HPDE6-E6E7 (cell line): Measurements from ENCODE around the gene SEMA3B.
A peak's percentile ranks its signal among the peaks of the same experiment; 100 is the strongest.
"Not testable (repeated sequence)": the region's sequence is repeated elsewhere in the genome, so short reads cannot be mapped to it uniquely, and the experiment has no call there.

Source experiments
- DNase-seq: peaks from one replicate; pipeline ENCODE4 v3.0.0; 2011; ENCODE audit warnings: missing footprints; ENCODE audit errors: extremely low spot score

SEMA3B gene

DNA sequence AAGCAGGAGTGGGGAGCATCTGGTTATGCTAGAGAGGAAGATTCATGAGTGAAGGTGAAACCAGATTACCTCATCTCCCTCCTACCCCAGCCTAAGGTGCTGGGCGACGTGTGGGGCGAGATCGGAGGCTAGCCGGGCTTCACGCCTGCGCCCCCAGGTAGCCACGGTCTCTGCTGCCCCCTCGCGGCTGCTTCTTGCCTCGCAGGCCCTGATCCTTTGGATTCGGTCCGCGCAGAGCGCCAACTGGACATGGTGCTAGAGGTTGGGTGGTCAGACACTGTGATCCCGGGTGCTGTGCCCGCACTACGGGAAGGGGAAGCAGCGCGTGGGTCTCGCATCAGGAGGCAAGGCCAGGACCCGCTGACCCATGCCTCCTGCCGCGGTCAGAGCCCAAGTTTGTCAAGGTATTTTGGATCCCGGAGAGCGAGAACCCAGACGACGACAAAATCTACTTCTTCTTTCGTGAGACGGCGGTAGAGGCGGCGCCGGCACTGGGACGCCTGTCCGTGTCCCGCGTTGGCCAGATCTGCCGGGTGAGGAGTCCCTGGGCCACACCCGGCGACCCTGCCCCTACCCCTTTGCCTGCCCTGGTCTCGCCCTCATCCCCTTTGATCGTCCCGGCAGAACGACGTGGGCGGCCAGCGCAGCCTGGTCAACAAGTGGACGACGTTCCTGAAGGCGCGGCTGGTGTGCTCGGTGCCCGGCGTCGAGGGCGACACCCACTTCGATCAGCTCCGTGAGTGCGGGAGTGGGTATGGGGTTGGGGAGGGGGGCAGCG, 4.2 kb downstream of the SEMA3B start:
- DNase-seq = no peak

DNA sequence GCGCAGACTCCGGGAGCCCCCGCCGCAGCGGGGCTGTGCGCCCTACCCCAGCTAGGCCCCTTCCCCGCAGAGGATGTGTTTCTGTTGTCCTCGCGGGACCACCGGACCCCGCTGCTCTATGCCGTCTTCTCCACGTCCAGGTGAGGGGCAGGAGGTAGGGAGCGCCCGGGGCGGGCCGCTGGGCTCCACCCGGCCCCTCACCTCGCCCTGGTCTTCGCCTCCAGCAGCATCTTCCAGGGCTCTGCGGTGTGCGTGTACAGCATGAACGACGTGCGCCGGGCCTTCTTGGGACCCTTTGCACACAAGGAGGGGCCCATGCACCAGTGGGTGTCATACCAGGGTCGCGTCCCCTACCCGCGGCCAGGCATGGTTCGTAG, 4.7 kb downstream of the SEMA3B start:
- DNase-seq = no peak

DNA sequence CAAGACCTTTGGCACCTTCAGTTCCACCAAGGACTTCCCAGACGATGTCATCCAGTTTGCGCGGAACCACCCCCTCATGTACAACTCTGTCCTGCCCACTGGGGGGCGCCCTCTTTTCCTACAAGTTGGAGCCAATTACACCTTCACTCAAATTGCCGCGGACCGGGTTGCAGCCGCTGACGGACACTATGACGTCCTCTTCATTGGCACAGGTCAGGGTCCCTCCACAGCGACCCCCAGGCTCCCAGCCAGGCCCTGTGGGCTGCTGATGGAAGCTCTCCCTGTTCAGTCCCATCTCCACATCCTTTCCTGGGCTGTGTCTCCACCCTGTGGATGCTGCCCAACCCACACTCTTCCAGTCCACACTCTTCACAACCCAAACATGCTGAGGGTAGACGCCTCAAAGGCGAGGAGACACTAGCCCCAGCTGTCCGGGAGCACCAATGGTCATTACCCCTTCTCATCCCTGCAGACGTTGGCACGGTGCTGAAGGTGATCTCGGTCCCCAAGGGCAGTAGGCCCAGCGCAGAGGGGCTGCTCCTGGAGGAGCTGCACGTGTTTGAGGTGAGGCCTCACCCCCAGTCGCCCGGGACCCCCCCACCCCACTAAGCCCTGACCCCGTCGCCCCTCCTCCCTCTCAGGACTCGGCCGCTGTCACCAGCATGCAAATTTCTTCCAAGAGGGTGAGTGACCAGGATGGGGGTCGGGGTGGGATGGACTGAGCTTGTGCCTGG, 5.6 kb downstream of the SEMA3B start:
- DNase-seq = no peak

DNA sequence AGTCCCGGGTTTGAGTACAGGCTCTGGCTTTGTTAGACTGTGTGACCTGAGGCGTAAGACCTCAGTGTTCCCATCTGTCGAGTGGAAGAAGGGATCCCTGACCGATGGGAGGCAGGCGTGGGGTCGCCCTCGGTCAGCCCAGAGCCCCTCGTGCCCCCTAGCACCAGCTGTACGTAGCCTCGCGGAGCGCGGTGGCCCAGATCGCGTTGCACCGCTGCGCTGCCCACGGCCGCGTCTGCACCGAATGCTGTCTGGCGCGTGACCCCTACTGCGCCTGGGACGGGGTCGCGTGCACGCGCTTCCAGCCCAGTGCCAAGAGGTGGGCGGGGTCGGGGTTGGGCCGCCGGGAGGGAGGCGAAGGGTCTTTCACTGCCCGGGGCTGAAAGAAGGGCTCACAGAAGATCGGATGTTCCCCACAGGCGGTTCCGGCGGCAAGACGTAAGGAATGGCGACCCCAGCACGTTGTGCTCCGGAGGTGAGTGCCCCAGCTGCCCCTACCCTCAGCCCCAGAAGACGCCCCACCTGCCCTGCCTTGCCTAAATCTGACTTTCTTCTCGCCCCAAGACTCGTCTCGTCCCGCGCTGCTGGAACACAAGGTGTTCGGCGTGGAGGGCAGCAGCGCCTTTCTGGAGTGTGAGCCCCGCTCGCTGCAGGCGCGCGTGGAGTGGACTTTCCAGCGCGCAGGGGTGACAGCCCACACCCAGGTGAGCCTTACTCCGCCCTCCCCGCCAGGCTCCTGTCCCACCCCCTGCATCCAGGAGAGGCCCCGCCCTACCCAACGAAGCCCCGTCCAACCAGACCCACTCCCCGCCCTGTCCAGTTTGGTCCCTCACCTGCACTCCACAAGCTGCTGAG, 6.4 kb downstream of the SEMA3B start:
- DNase-seq = no peak

DNA sequence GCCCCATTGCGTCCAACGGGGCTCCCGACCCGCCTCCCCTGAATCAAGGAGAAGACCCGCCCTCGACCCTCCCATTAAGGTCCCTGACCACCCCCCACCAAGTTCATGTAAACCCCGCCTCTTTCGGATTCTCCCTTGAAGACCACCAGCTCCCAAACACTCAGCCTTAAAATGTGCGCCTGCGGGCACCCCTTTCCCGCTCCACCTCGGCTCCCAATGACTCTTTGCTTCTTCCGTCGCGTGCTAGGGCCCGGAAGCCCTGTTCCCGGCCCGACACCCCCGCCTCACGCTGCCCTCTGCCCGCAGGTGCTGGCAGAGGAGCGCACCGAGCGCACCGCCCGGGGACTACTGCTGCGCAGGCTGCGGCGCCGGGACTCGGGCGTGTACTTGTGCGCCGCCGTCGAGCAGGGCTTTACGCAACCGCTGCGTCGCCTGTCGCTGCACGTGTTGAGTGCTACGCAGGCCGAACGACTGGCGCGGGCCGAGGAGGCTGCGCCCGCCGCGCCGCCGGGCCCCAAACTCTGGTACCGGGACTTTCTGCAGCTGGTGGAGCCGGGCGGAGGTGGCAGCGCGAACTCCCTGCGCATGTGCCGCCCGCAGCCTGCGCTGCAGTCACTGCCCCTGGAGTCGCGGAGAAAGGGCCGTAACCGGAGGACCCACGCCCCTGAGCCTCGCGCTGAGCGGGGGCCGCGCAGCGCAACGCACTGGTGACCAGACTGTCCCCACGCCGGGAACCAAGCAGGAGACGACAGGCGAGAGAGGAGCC, 7.2 kb downstream of the SEMA3B start:
- DNase-seq = no peak

DNA sequence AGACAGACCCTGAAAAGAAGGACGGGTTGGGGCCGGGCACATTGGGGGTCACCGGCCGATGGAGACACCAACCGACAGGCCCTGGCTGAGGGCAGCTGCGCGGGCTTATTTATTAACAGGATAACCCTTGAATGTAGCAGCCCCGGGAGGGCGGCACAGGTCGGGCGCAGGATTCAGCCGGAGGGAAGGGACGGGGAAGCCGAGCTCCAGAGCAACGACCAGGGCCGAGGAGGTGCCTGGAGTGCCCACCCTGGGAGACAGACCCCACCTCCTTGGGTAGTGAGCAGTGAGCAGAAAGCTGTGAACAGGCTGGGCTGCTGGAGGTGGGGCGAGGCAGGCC, 7.8 kb downstream of the SEMA3B start:
- DNase-seq = no peak

DNA sequence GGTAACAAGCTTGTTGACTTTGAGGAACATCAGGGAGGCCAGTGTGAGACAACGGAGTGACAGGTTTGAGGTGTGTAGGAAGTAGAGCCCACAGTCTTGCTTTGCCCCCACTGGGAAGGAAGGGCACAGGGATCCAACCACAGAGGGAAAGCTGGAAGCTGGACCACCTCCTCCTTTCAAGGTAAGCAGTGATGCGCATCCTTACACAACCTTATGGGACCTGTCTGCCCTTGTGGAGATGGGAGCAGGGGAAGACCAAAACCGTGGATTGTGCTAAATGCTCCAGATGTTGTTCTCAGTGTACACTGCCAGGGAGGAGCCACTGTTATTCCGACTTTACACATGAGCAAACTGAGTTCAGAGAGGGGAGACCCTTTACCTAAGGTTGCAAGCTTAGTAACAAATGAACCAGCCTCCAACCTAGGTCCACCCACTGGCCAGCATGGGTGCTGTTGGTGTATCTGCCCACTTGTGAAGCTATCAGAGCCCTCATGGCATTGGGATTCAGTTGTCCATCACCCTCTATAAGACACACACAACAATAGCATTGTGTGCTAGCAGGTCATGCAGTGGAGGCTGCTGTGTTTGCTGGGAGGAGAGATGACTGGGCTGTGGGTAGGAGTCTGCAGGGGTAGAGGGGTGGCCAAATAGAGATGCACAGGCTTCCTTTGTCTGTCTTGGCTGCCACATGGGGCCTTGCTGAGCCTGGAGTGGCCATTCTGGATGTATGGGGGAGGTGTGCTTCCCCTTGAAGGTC, 9.4 kb downstream of the SEMA3B start:
- DNase-seq = no peak

DNA sequence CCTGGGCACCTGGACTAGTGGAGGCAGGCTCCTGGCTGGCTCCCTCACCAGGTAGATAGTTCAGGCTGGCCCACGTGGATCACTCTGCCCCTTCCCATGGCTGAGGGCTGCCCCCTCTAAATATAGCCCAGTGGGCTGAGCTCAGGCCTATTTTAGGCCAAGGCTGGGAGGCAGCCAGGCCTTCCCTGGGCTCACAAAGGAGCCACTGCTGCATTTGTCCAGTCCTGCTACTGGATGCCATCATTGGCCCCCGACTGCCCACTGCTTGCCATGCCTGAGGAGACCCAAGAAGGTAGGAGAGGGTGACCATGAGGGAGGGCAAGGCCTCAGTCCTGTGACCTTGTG, 9.9 kb downstream of the SEMA3B start, which contains the start of gene LSMEM2:
LSMEM2 (plus strand) TSS at position 208 of the 345 bp plus-strand sequence; CDS start at position 235, 27 bp downstream.
- DNase-seq = no peak

DNA sequence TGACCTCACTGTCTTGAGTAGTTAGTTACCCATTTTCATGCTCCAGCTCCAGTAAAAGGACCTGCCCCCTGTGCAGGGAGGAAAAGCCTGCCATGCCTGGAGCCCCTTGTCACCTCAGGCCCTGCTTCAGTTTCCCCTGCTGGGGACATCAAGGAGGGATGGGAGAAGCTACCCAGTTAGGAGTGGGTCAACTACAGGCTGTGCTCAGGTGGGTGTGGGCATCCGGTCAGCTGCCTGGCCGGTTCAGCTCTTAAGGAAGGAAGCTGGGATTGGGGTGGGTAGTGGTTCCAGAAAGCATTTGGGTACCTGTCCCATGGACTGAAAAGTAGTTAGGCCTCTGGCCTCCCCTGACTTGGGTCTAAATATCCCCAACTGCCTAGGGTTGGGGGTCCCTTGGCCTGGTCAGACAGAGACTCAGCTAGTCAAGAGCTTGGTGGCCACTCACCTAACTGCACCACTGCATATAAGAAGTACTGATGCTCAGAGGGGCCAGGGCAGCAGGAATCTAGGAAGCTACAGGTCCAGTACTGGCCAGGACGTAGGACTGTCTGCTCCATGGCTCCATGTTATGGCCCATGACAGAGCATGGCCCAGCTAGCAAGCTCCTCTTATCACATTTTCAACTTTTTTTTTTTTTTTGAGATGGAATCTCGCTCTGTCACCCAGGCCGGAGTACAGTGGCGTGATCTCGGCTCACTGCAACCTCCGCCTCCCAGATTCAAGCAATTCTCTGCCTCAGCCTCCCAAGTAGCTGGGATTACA, 10.5 kb downstream of the SEMA3B start:
- DNase-seq = no peak

DNA sequence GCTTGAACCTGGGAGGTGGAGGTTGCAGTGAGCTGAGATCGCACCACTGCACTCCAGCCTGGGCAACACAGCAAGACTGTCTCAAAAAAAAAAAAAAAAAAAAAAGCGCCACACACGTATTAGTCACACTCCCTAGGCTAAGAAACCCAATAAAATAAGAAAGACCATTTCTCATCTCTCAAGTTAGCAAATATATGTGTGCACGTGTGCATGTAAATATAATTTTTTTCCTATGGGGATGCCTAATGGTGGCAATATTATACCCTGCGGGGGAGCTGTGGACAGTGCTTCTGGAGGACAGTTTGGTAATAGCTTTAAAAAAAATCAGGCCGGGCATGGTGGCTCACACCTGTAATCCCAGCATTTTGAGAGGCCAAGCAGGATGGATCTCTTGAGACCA, 15.2 kb downstream of the SEMA3B start:
- not testable (repeated sequence) for DNase-seq

DNA sequence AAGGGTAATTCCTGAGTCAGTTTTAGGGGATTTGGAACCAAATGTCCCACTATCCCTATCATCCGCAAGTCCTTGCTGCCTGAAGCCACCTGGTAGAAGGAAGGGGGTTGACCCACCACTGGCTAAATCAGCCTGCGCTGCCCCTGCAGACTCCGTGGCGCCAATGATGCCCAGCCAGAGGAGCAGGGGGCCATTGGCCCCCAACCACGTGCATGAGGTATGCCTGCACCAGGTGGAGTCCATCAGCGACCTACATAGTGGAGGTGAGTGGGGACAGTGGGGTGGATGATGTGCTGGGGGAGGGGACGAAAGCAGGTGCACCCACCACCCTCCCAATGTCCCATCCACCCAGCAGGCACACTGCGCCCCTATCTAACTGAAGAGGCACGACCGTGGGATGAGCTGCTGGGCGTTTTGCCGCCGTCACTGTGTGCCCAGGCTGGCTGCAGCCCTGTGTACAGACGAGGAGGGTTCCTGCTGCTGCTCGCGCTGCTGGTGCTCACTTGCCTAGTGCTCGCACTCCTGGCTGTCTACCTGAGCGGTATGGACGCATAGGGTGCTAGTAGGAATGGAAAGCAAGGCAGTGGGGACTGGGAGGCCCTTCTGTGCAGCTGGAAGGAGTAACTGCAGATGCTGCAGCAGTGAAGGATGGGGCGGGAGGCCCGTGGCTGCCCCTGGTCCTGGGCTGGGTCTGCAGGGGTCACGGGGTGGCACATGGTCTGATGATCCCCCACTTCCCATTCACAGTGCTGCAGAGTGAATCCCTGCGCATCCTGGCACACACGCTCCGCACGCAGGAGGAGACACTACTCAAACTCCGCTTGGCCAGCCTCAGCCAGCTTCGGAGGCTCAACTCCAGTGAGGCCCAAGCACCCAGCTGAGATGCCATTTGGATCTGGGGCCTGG, 17.6 kb downstream of the SEMA3B start:
- DNase-seq = no peak

DNA sequence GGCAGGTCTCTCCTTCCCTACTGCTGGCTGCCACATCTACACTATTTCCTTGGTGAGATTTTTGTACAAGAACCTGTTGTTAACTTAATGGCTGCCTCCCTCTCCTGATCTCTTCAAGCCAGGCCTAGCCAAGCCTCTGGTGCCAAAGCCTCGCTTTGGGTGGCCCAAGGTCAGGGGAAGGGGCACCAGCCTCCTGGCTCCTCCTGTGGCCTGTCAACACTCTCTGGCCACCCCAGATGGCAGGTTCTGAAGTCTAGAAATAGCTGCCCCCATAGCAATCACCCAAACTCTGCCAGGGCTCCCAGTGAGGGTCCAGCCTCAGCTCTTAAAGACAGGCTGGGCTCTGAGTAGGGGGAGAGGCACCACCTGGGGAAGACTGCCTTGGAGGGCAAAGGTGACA, 18.3 kb downstream of the SEMA3B start:
- no peak for DNase-seq

DNA sequence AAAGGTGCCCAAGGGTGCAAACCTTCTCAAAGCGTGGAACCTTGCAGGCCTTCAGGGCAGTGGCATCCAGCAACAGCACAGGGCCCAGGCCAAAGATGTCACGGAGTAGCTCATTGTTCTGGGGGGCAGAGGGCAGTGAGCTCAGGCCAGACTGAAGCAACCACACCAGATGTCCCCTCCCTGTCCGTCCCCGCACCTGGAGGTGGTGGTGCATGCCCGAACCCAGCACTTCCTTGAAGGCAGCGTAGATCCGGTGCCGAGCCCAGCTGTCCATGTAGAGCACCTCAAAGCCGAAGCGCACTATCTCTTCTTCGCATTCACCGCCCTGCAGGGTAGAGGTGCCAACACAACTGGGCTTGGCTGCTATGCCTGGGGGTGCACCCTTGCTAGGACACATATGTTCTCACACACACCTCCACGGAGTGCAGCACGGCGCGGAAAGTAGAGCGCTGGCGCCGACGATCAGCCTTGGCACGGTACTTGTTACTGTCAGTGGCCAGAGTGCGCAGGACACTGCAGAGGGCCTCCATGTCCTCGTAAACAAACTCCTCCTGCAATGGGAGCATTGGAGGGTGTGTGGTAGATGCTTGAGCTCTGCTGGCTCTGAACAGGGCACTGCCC, 19.6 kb downstream of the SEMA3B start:
- DNase-seq = no peak

DNA sequence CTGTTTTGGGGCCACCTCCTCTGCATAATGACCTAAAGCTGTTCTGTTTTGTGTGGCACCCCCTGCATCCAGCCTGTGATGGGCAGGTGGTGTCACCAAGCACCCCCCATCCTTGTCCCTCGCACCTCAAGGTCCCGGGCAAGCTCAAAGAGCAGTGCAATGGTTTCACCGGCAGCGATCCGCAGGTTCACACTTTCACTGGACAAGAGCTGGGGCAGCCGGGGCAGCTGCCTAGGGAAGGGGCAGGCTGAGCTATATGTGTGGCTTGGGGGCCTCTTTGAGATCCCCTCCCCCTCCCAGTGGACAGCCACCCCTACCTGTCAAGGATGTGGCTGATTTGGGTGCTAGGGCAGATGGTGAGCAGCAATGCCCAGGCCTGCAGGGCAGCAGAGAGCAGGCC, 20.2 kb downstream of the SEMA3B start:
- DNase-seq = no peak

DNA sequence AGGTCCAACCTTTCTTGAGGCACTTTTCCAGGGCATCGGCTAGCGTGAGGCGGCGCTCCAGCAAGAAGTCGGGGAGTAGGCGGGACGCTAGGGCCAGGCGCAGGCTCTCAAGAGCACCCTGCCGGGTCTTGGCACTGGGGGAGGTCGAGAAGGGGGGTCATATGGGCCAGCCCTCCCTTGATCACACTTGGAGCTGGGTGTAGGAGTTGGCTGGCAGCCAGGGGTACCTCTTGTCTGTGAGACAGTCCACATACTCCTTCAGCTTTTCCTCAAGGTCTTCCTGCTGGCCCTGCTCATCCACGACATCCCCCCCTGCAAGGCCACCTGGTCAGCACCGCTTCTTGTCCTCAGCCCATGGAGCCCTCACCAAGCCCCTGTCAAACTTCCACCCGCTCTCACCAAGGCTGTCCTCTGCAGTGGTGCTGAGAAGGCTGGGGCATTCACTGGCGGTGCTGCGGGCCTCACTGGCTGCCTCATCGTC, 21.3 kb downstream of the SEMA3B start:
- no peak for DNase-seq

DNA sequence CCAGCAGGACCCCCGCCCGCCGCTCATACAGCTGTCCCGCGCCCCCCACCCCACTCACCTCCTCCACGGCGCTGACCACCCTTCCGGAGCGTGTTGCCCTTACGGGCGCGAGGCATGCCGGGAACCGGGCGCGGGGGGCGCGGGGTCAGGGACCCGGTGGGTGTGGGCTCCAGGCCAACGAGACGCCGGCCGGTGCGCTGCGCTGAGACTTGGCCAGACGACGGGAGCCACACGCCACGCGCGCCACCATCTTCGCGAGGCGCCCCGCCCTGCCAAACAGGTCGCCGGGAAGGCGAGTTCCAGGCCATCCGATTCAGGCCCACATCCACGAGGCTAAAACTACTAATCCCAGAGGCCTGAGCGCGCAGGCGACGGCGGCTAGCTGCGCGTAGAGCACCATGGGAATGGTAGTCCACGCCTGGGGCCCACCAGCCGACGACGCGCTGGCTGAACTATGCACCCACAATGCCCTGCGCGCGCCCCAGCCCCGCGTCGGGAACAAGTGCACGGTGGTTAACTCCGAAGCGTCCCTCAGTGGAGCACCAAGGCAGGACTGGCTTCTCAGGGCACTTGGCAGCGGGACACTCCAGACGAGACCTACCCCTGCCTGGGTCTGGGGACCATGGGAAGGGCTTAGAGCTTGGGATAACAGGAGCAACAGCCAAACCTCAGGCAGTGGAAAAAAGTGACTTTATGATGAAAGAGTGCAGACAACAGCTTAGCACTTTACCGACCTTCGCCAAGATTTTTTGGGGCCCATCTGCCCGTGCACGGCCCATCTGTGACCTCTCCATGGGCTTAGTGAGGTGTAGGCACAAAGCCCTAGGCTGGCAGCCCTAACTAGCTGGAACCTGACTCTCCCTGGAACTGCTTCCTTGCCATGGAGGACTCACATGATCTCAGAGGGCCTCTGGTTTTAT, 23.5 kb downstream of the SEMA3B start, which contains the start of gene IFRD2:
IFRD2 (minus strand) TSS at position 271 of the 920 bp plus-strand sequence; CDS start at position 116, 155 bp downstream.
- DNase-seq = peak; percentile 65

DNA sequence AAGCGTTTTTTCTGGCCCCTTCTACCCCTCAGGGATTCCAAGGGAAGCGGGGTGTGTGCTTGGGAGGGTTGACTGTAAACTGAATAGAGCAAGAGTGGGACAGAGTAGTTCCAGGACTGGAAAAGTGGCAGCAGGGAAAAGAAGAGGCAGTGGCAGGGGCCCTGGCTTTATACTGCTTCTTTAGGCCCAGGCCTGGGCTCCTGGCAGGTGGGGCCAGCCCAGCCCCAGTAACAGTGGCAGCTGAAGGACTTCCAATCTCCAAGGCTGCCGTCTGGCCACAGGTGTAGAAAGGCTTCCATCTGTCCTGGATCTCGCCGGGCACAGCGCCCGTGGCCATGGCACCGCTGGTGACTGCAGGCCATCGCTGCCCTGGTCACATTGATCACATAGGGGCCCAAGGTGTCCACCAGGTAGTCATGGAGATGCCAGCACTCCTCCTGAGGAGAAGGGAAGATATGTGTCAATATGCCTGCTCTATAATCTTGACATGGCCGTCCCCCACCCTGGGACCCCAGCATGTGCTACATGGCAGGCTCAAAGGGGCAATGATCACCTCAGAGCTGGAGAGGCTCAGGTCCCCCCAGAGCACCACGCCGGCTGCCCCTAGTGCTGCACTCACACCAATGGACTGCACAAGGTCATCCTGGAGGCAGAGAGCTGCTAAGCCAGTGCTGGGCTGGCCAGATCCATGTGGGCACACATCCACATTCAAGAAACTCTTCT, 24.3 kb downstream of the SEMA3B start:
- no peak for DNase-seq
